GM21717 (cell line): ENCODE measurements around the gene METTL2A.
"Not testable (repeated sequence)": the region's sequence is repeated elsewhere in the genome, so short reads cannot be mapped to it uniquely, and the experiment has no call there.

Experiments
- ATAC-seq: cut with Tn5 transposase; IDR thresholded peaks from one replicate; pipeline ENCODE4 v1.9.1; 2021; ENCODE audit warnings: mild to moderate bottlenecking, moderate library complexity; ENCODE audit not compliant: unreplicated experiment

Gene METTL2A, protein sequence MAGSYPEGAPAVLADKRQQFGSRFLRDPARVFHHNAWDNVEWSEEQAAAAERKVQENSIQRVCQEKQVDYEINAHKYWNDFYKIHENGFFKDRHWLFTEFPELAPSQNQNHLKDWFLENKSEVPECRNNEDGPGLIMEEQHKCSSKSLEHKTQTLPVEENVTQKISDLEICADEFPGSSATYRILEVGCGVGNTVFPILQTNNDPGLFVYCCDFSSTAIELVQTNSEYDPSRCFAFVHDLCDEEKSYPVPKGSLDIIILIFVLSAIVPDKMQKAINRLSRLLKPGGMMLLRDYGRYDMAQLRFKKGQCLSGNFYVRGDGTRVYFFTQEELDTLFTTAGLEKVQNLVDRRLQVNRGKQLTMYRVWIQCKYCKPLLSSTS

DNA sequence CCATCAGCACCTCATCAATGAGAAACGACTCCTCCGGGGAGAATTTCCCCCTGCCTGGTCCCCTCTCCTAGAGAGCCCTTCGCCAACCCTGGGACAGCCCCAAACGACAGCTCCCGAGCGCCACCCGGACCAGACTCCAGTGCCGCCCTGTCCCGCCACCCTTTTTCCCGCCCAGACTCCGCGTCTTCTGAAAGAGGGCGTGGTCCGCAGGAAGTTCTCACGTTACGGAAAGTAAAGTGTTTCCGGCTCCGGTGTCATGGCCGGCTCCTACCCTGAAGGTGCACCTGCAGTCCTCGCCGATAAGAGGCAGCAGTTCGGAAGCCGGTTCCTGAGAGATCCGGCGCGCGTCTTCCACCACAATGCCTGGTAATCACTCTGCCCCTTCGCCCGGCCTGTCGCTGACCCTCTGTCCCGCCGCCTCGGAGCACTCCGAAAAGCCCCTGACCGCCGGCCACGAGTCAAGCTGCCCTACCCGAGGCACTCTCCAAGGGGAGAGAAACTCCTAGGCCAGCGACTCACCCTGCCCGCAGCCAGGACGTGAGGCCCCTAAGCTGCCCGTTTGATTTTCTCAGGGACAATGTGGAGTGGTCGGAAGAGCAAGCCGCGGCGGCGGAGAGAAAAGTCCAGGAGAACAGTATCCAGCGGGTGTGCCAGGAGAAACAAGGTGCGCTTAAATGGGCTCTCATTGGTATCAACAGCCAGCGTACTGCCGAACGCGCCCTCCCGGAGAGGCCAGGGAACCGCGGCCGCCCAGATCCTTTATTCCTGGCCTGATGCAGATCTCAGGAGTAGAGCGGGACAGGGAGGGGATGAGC lies at the start of gene METTL2A:
Gene METTL2A (plus strand): TSS at position 251 of the 815 bp plus-strand sequence. CDS start 6 bp downstream, at position 257.
- peak; percentile 91 for ATAC-seq

DNA sequence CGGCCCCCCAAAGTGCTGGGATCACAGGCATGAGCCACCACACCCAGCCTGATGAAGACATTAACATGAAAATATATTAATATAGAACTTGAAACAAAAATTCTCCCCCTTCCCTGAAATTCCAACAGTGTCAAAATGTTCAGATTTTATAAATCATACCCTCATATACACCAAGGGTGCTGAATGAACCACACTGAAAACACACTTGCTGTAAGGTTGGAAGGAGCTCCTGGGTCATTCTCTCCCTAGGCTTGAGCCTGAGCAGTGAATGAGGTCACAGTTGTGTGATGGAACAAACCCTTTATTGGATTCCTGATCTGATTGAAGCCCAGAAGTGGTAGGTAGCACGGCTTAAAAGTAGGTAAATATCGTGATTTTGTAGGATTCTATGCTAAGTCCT lies 43.4 kb upstream of the METTL2A start, which contains the start of gene EFCAB3:
Gene EFCAB3 (plus strand): TSS at position 301 of the 400 bp plus-strand sequence. CDS start 2,427 bp downstream, outside the sequence.
- ATAC-seq: no peak

- ATAC-seq: no peak
Observed at GRCh38 chr17:62381561-62381960, 42.1 kb upstream of the METTL2A start.

- ATAC-seq: no peak
Observed at GRCh38 chr17:62388856-62389255, 34.8 kb upstream of the METTL2A start.

GRCh38 chr17:62392908-62393307 lies 30.8 kb upstream of the METTL2A start:
- no peak for ATAC-seq

GRCh38 chr17:62398891-62399290 lies 24.8 kb upstream of the METTL2A start:
- ATAC-seq: no peak

GRCh38 chr17:62405451-62405850 lies 18.2 kb upstream of the METTL2A start:
- no peak for ATAC-seq

GRCh38 chr17:62413090-62413489 lies 10.6 kb upstream of the METTL2A start:
- ATAC-seq: not testable (repeated sequence)

- ATAC-seq: not testable (repeated sequence)
Observed at GRCh38 chr17:62426214-62426613, 2.5 kb downstream of the METTL2A start.

DNA sequence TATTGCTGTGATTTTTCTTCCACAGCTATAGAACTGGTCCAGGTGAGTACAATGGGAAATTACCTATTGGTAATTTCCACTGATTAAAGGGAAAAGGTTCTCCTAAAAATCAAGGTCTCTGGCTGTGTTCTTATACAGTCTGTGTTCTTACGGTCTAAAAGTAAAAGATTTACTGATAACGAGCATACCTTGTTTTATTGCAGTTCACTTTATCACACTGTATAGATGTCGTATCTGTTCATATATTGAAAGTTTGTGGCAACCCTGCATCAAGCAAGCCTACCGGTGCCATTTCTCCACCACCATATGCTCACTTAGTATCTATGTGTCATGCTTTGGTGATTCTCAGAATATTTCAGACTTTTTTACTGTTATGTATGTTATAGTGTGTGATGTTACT lies 11.6 kb downstream of the METTL2A start:
- ATAC-seq: not testable (repeated sequence)

- not testable (repeated sequence) for ATAC-seq
Observed at GRCh38 chr17:62441181-62441580, 17.5 kb downstream of the METTL2A start.

- ATAC-seq: no peak
Observed at GRCh38 chr17:62444063-62444462, 20.4 kb downstream of the METTL2A start.

- ATAC-seq: not testable (repeated sequence)
Observed at GRCh38 chr17:62445791-62446190, 22.1 kb downstream of the METTL2A start.

DNA sequence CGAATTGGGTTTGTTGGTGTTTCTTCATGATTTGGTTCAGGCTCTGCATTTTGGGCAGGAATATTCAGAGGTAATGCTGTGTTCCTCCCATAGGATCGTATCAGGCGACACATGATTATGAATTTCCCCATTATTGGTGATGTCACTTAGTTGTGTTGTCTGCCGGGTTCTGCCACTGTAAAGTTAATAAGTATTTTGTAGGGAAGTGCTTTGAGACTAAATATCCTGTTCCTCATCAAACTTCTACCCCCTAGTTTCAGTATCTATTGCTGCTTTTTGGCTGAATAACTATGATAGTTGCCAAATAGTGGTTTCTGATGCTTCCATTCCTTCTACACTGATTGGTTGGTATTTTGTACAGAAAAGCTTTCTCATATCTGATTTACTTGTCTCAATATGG lies 28.5 kb downstream of the METTL2A start:
- ATAC-seq: not testable (repeated sequence)

GRCh38 chr17:62453041-62453440 lies 29.3 kb downstream of the METTL2A start:
- ATAC-seq: not testable (repeated sequence)

DNA sequence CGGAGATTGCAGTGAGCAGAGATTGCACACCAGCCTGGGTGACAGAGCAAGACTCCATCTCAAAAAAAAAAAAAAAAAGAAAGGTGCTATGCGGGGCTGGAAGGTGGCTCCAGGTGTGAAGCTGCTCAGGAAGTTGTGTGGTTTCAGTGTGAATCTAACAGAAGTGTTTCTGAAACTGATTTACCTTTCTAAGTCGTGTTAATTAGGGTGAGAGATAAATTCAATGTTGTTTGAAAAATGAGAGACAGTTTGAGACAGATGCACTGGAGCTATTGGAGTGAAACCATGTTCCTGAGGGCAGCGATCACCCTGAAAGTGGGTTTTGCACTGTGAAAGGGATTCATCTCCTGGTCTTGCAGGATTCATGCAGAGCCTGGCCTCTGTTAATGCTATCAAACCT lies 30.0 kb downstream of the METTL2A start:
- peak; percentile 29 for ATAC-seq

DNA sequence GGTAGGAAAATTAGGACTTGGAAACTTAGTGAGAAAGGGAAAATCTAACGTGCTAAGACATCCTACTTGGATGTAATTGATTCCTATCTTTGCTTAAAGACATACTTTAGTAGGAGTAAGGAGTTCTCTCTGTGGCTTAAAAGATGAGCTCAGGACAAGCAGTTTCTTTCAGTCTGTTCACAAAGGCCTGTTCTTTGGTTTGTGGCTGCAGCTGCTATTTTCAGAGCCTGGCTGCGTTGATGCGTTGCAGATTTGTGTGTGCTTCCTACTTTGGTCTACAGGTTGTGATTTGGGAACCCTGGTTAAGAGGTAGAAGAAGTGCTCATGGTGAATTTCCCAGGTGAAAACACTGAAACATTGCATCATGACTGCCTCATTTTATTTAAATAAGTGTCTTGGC lies 30.4 kb downstream of the METTL2A start:
- peak; percentile 38 for ATAC-seq

DNA sequence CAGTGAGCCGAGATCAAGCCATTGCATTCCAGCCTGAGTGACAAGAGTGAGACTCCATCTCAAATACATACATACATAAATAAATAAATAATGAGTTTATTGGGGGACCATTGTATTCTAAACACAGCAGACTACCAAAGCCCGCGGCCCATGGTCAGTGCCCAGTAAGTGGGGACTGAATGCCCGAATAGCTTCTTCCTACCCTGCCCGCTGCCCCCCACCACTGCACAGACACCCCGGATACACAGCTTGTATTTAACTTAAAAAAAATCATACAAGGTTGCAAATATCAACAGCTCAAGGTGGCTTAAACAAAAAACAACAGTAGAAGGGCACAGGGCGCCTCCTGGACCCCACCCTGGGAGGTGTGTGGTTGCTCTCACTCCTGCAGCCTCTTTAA lies 32.3 kb downstream of the METTL2A start:
- no peak for ATAC-seq

GRCh38 chr17:62458483-62458882 lies 34.8 kb downstream of the METTL2A start:
- ATAC-seq: peak; percentile 32

DNA sequence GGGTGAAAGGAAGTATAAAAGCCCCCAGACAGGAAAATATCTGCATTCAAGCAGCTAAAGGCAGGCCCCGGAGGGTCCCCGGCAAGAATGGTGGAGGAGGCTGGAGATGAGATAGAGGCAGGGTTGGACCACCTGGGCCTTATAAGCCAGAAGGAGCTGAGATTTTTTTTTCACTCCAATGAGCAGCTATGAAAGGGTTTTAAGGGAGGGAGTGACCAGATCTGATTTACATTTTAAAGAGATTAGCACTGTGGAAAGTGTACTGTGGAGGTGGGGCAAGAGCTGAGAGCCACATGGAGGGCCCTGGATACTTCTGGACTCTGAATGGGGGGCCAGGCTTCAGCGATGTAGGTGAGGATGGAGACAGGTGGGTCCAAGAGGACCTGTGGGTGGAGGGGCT lies 40.7 kb downstream of the METTL2A start:
- not testable (repeated sequence) for ATAC-seq

- ATAC-seq: not testable (repeated sequence)
Observed at GRCh38 chr17:62465271-62465670, 41.6 kb downstream of the METTL2A start.
